Hepatocyte (in vitro differentiated cells): ENCODE measurements around the gene TNNT2. TPM values are rescaled to one million over a fixed set of nuclear protein-coding genes. Genes with fewer than 3 reads are reported as not detected.

ENCODE experiments used
- DNase-seq: peaks from one replicate; pipeline ENCODE4 v3.0.0-alpha.2; 2016; ENCODE audit warnings: low spot score
- H2AFZ ChIP-seq: fragments of 200-600 bp; sonication (generic); 2 replicates; pipeline ENCODE4 v1.6.0; 2016; ENCODE audit warnings: antibody characterized with exemption, mild to moderate bottlenecking
- H3K27ac ChIP-seq: fragments of 200-600 bp; sonication (generic); 2 replicates; pipeline ENCODE4 v1.5.1; 2016; ENCODE audit warnings: mild to moderate bottlenecking
- H3K27me3 ChIP-seq: fragments of 200-600 bp; sonication (generic); 2 replicates; pipeline ENCODE4 v1.6.1; 2016
- H3K36me3 ChIP-seq: fragments of 200-600 bp; sonication (generic); replicated peaks from 2 replicates; pipeline ENCODE4 v1.5.1; 2016; ENCODE audit warnings: low read depth; ENCODE audit not compliant: insufficient read depth
- H3K4me1 ChIP-seq: fragments of 200-600 bp; sonication (generic); 2 replicates; pipeline ENCODE4 v1.5.1; 2016; ENCODE audit warnings: mild to moderate bottlenecking, moderate library complexity; ENCODE audit not compliant: insufficient read depth
- H3K4me2 ChIP-seq: fragments of 200-600 bp; sonication (generic); 2 replicates; pipeline ENCODE4 v1.6.0; 2016
- H3K4me3 ChIP-seq: fragments of 200-600 bp; sonication (generic); 2 replicates; pipeline ENCODE4 v1.5.1; 2016; ENCODE audit warnings: mild to moderate bottlenecking
- H3K79me2 ChIP-seq: fragments of 200-600 bp; sonication (generic); 2 replicates; pipeline ENCODE4 v1.6.0; 2017; ENCODE audit warnings: mild to moderate bottlenecking
- H3K9me2 ChIP-seq: fragments of 200-600 bp; sonication (generic); replicated peaks from 2 replicates; pipeline ENCODE4 v1.6.0; 2017; ENCODE audit warnings: mild to moderate bottlenecking; ENCODE audit not compliant: insufficient read depth
- H3K9me3 ChIP-seq: fragments of 200-600 bp; sonication (generic); 2 replicates; pipeline ENCODE4 v1.5.1; 2016; ENCODE audit warnings: low read depth, mild to moderate bottlenecking
- H4K20me1 ChIP-seq: fragments of 200-600 bp; sonication (generic); 2 replicates; pipeline ENCODE4 v1.6.0; 2016; ENCODE audit warnings: mild to moderate bottlenecking; ENCODE audit not compliant: insufficient read depth, poor library complexity, severe bottlenecking
- EZH2 ChIP-seq: fragments of 200-600 bp; sonication (generic); IDR thresholded peaks from 2 replicates; pipeline ENCODE4 v1.6.1; 2016; ENCODE audit warnings: antibody characterized with exemption, mild to moderate bottlenecking, borderline replicate concordance
- EZH2phosphoT487 ChIP-seq: fragments of 200-600 bp; sonication (generic); IDR thresholded peaks from one replicate; pipeline ENCODE4 v1.6.1; 2018; ENCODE audit warnings: antibody characterized with exemption, mild to moderate bottlenecking, low read depth, moderate library complexity; ENCODE audit not compliant: unreplicated experiment, severe bottlenecking
- WGBS: methylation state at CpG from one replicate; pipeline ENCODE4 v1.1.6; 2016; ENCODE audit warnings: low lambda C conversion rate; ENCODE audit errors: missing lambda C conversion rate; 5-methylcytosine and 5-hydroxymethylcytosine counted together
- polyA plus RNA-seq: library from polyadenylated mRNA; unstranded; fragments of >200 nt; fragmentation: Nextera tagmentation; extraction: Ambion mirVana; gene quantifications from 2 replicates; pipeline ENCODE4 v1.2.1, GENCODE V29; 2016
- total RNA-seq: library from RNA; depleted of rRNA; stranded (reverse); fragments of >200 nt; gene quantifications from 2 replicates; pipeline ENCODE4 v1.2.3, GENCODE V29; 2014
- TF ChIP-seq, protein P1 (sequence below): fragments of 200-600 bp; sonication (generic); IDR thresholded peaks from 2 replicates; pipeline ENCODE4 v1.5.1; 2016; ENCODE audit warnings: antibody characterized with exemption, mild to moderate bottlenecking; ENCODE audit not compliant: poor library complexity

TNNT2 gene
- total and polyA plus RNA-seq, 2 experiments from 2014 or later: 25.9 to 33.5 TPM

- no peak overlapping the region for H3K4me3 ChIP-seq
- peaks cover 15% of the 10 kb centered on the region for H3K4me1 ChIP-seq
- H3K36me3 ChIP-seq: no peaks in the 10 kb centered on the region
- H3K9me3 ChIP-seq: no peaks in the 10 kb centered on the region
- H3K27ac ChIP-seq: no peak overlapping the region
- TF ChIP-seq EZH2: no peak
- no peak for TF ChIP-seq EZH2phosphoT487
- TF ChIP-seq, protein P1, sequence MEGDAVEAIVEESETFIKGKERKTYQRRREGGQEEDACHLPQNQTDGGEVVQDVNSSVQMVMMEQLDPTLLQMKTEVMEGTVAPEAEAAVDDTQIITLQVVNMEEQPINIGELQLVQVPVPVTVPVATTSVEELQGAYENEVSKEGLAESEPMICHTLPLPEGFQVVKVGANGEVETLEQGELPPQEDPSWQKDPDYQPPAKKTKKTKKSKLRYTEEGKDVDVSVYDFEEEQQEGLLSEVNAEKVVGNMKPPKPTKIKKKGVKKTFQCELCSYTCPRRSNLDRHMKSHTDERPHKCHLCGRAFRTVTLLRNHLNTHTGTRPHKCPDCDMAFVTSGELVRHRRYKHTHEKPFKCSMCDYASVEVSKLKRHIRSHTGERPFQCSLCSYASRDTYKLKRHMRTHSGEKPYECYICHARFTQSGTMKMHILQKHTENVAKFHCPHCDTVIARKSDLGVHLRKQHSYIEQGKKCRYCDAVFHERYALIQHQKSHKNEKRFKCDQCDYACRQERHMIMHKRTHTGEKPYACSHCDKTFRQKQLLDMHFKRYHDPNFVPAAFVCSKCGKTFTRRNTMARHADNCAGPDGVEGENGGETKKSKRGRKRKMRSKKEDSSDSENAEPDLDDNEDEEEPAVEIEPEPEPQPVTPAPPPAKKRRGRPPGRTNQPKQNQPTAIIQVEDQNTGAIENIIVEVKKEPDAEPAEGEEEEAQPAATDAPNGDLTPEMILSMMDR: no peak
- no peaks in the 10 kb centered on the region for H3K9me2 ChIP-seq
- H2AFZ ChIP-seq: no peak overlapping the region
- H3K79me2 ChIP-seq: no peaks in the 10 kb centered on the region
- H4K20me1 ChIP-seq: no peaks in the 10 kb centered on the region
- DNase-seq: no peak
- H3K4me2 ChIP-seq: no peak overlapping the region
- no peaks in the 10 kb centered on the region for H3K27me3 ChIP-seq
- WGBS: 92% methylated on average over 5 of the region's 8 CpGs
Observed at GRCh38 chr1:201332021-201332420, 45.5 kb downstream of the TNNT2 start.

DNA sequence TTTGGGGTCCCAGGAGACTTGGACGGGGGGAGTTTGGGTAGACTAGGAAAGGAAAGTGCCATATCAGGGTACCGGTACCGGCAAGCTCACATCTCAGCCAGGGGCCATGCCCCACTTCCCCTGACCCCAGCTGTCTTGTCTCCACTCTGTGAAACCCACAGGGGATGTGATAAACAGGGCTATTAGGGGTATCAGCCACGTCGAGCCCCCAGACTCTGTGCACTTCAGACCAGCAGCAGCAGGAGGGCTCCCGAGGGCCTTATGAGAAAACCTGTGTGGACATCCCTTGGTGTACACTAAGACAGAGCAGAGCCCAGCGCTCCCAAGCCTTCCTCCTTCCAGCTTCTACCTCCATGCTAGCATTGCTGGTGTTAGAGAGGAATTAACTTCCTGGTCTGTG lies 46.3 kb downstream of the TNNT2 start:
- Histone ChIP-seq H4K20me1 (no peaks in the 10 kb centered on the region), H3K27ac (no peak overlapping the region), H3K27me3 (no peaks in the 10 kb centered on the region), H3K4me1 (peaks cover 15% of the 10 kb centered on the region), H3K9me2 (no peaks in the 10 kb centered on the region), H3K9me3 (no peaks in the 10 kb centered on the region), H3K79me2 (no peaks in the 10 kb centered on the region), H3K36me3 (no peaks in the 10 kb centered on the region), H3K4me3 (no peak overlapping the region), H3K4me2 (no peak overlapping the region), H2AFZ (no peak overlapping the region)
- 91% methylated on average over 7 of the region's 7 CpGs for WGBS
- DNase-seq: no peak
- TF ChIP-seq EZH2 (no peak), EZH2phosphoT487 (no peak)
- TF ChIP-seq, protein P1: no peak

DNA sequence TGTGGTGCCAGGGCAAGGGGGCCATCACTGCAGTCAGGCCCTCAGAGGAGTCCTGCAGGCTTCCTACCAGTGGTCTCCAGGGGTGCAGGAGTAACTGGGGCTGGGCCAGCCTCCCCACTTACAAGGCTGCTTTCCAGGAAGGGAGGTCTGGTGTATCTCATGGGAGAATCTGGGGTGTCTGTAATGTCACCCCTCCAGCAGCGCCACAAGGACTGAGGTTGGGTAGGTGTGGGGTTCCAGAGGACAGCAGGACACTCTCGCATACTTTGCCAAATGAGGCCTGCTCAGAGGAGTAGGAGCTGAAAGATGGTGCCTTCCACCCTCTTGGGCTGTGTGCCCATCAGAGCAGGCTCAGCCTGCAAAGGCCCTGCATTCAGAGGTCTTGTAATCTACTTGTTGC lies 46.9 kb downstream of the TNNT2 start:
- Histone ChIP-seq H3K36me3 (no peaks in the 10 kb centered on the region), H3K9me3 (no peaks in the 10 kb centered on the region), H3K27ac (no peak overlapping the region), H2AFZ (no peak overlapping the region), H3K4me2 (no peak overlapping the region), H3K27me3 (no peaks in the 10 kb centered on the region), H3K79me2 (no peaks in the 10 kb centered on the region), H4K20me1 (no peaks in the 10 kb centered on the region), H3K4me3 (no peak overlapping the region), H3K9me2 (no peaks in the 10 kb centered on the region), H3K4me1 (peaks cover 15% of the 10 kb centered on the region)
- DNase-seq: no peak
- TF ChIP-seq, protein P1: no peak
- TF ChIP-seq EZH2 (no peak), EZH2phosphoT487 (no peak)
- WGBS: 95% methylated on average over 2 of the region's 2 CpGs

GRCh38 chr1:201329801-201330200 lies 47.7 kb downstream of the TNNT2 start:
- WGBS: 79% methylated on average over 4 of the region's 4 CpGs

More at GRCh38 chr1:201329801-201330200, 47.7 kb downstream of the TNNT2 start:
- no peaks in the 10 kb centered on the region for H3K27me3 ChIP-seq
- no peaks in the 10 kb centered on the region for H4K20me1 ChIP-seq
- no peak overlapping the region for H2AFZ ChIP-seq
- H3K36me3 ChIP-seq: no peaks in the 10 kb centered on the region
- DNase-seq: no peak
- H3K4me1 ChIP-seq: peaks cover 15% of the 10 kb centered on the region
- no peaks in the 10 kb centered on the region for H3K79me2 ChIP-seq
- no peak for TF ChIP-seq EZH2phosphoT487
- TF ChIP-seq, protein P1: no peak
- no peak for TF ChIP-seq EZH2
- H3K27ac ChIP-seq: peak overlapping the region; percentile 62
- H3K4me2 ChIP-seq: no peak overlapping the region
- H3K9me2 ChIP-seq: no peaks in the 10 kb centered on the region
- H3K9me3 ChIP-seq: no peaks in the 10 kb centered on the region
- no peak overlapping the region for H3K4me3 ChIP-seq
